ENCODE results near the gene TTLL9.

The TTLL9 gene

DNA sequence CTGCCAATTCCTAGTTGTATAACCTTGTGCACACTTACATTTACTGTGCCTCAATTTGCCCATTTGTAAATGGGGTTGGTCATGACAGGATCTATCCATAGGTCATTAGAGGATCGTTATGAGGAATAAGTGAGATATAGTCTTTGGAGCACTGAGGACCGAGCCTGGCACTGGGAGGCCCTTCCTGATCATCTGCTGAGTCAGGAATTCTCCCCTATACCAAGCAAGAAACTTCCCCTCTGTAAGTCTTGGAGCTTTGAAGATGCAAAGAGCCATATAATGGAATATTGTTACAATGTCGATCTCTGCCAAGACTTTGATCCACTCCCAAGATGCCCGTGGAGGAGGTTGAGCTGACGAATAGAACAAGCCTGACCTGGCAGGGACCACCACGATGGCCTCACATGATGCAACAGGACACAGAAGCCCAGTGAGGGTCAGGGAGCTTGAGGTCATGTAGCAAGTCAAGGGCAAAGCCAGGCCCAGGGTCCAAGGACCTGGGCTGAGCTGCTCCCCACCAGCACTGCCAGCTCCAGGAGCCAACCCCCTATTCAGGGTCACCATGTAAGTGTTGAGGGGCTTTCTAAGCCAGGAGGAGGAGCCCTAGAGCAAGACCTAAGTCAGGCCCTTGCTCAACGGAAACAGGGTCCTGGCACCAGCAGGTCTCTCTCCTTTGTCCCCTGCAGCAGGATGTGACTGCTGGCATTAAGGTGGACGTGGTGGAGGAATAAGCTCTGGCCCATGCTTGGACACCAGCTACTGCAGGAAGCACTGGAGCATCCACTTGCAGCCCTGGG is 64.7 kb downstream of the TTLL9 start:
- Histone ChIP-seq H4K20me1 (ENCODE audit: insufficient read depth) (no peaks in the 10 kb centered on the region), H3K27me3 (ENCODE audit: insufficient read depth, low read depth) (no peaks in the 10 kb centered on the region), H3K9ac (no peak overlapping the region), H3K36me3 (ENCODE audit: insufficient read depth) (no peaks in the 10 kb centered on the region), H3K79me2 (ENCODE audit: insufficient read depth, low read depth) (no peaks in the 10 kb centered on the region), H3K27ac (no peak overlapping the region), H3K4me1 (ENCODE audit: low read depth, poor library complexity, severe bottlenecking) (no peaks in the 10 kb centered on the region), H3K4me3 (IDR thresholded peaks at IDR 0.05; ENCODE audit: insufficient read depth, low read depth, low read length) (no peak overlapping the region), H2AFZ (ENCODE audit: low read depth) (no peak overlapping the region), H3K4me2 (no peak overlapping the region)
- TF ChIP-seq, protein P1, sequence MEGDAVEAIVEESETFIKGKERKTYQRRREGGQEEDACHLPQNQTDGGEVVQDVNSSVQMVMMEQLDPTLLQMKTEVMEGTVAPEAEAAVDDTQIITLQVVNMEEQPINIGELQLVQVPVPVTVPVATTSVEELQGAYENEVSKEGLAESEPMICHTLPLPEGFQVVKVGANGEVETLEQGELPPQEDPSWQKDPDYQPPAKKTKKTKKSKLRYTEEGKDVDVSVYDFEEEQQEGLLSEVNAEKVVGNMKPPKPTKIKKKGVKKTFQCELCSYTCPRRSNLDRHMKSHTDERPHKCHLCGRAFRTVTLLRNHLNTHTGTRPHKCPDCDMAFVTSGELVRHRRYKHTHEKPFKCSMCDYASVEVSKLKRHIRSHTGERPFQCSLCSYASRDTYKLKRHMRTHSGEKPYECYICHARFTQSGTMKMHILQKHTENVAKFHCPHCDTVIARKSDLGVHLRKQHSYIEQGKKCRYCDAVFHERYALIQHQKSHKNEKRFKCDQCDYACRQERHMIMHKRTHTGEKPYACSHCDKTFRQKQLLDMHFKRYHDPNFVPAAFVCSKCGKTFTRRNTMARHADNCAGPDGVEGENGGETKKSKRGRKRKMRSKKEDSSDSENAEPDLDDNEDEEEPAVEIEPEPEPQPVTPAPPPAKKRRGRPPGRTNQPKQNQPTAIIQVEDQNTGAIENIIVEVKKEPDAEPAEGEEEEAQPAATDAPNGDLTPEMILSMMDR (conservative IDR thresholded peaks at IDR 0.05; ENCODE audit: low read depth, low read length): no peak

DNA sequence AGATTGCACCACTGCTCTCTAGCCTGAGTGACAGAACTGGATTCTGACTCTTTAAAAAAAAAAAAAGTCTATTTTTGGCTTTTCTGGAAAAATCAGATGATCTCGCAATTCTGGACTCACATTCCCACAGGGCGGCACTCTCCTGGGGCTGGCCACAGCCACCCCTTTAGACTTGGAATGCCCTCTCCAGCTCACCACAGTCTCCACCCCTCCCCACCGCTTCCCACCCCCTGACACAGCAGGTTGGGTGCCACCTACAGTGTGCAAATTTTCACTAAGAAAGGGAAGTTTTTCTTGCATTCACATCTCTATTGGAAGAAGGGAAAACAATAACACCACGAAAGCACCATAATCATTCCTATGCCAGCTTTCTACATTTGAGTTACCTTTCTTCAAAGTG is 66.0 kb downstream of the TTLL9 start:
- Histone ChIP-seq H3K27ac (no peak overlapping the region), H3K9ac (no peak overlapping the region), H2AFZ (ENCODE audit: low read depth) (no peak overlapping the region), H3K79me2 (ENCODE audit: insufficient read depth, low read depth) (no peaks in the 10 kb centered on the region), H3K36me3 (ENCODE audit: insufficient read depth) (no peaks in the 10 kb centered on the region), H3K4me3 (IDR thresholded peaks at IDR 0.05; ENCODE audit: insufficient read depth, low read depth, low read length) (no peak overlapping the region), H3K4me2 (no peak overlapping the region), H3K4me1 (ENCODE audit: low read depth, poor library complexity, severe bottlenecking) (no peaks in the 10 kb centered on the region), H3K27me3 (ENCODE audit: insufficient read depth, low read depth) (no peaks in the 10 kb centered on the region), H4K20me1 (ENCODE audit: insufficient read depth) (no peaks in the 10 kb centered on the region)
- TF ChIP-seq, protein P1 (conservative IDR thresholded peaks at IDR 0.05; ENCODE audit: low read depth, low read length): no peak

DNA sequence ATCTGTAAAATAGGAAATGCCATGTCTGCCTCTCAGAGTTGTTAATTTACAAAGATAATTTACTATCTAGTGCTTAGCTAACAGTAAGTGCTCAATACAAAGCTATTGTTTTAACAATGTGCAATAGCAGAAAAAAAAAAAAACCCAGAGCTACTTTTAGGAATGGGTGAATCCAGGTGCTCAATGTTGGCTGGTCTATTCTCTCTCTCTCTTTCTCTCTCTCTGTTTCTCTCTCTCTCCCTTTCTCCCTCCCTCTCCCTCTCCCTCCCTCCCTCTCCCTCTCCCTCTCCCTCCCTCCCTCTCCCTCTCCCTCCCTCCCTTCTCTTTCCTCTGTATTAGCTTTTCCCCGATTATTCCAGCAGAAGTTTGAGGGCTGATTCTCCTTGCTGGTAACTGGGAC is 67.4 kb downstream of the TTLL9 start:
- Histone ChIP-seq H3K27ac (no peak overlapping the region), H4K20me1 (ENCODE audit: insufficient read depth) (no peaks in the 10 kb centered on the region), H3K4me3 (IDR thresholded peaks at IDR 0.05; ENCODE audit: insufficient read depth, low read depth, low read length) (no peak overlapping the region), H3K9ac (no peak overlapping the region), H3K79me2 (ENCODE audit: insufficient read depth, low read depth) (no peaks in the 10 kb centered on the region), H2AFZ (ENCODE audit: low read depth) (no peak overlapping the region), H3K27me3 (ENCODE audit: insufficient read depth, low read depth) (no peaks in the 10 kb centered on the region), H3K4me2 (no peak overlapping the region), H3K4me1 (ENCODE audit: low read depth, poor library complexity, severe bottlenecking) (no peaks in the 10 kb centered on the region), H3K36me3 (ENCODE audit: insufficient read depth) (no peaks in the 10 kb centered on the region)
- TF ChIP-seq, protein P1 (conservative IDR thresholded peaks at IDR 0.05; ENCODE audit: low read depth, low read length): no peak

DNA sequence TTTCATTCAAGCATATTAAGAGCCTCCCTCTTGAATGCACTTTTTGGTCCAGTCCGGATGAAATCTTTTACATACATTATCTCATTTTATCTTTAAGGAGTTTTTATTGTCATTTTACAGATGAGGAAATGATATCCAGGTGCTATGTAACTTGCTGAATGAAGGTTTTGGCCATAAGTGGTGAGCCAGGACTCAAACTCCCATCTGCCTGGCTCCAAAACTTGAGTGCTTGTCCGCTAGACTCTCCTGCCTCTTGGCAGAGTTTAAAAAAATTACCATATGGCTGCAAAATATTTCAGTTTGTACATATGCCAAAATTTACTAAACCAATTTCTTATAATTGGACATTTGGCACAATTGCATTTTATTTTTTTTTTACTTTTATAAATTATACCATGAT is 69.2 kb downstream of the TTLL9 start:
- no peak overlapping the region for H3K27ac ChIP-seq
- no peaks in the 10 kb centered on the region for H4K20me1 ChIP-seq (ENCODE audit: insufficient read depth)
- no peak overlapping the region for H2AFZ ChIP-seq (ENCODE audit: low read depth)
- H3K4me2 ChIP-seq: no peak overlapping the region
- H3K9ac ChIP-seq: no peak overlapping the region
- H3K4me3 ChIP-seq (IDR thresholded peaks at IDR 0.05; ENCODE audit: insufficient read depth, low read depth, low read length): no peak overlapping the region
- peaks cover under 1% of the 10 kb centered on the region; the same call in 1 of the 2 replicates for H3K36me3 ChIP-seq (ENCODE audit: insufficient read depth)
- H3K27me3 ChIP-seq (ENCODE audit: insufficient read depth, low read depth): no peaks in the 10 kb centered on the region
- H3K4me1 ChIP-seq (ENCODE audit: low read depth, poor library complexity, severe bottlenecking): no peaks in the 10 kb centered on the region
- H3K79me2 ChIP-seq (ENCODE audit: insufficient read depth, low read depth): no peaks in the 10 kb centered on the region
- TF ChIP-seq, protein P1 (conservative IDR thresholded peaks at IDR 0.05; ENCODE audit: low read depth, low read length): no peak

Data from KMS-11 (cell line).